GM19351 (cell line): Measurements from ENCODE around the gene UGT1A7.
"Not testable (repeated sequence)": the region's sequence is repeated elsewhere in the genome, so short reads cannot be mapped to it uniquely, and the experiment has no call there.

Source experiments
- ATAC-seq: cut with Tn5 transposase; IDR thresholded peaks from one replicate; pipeline ENCODE4 v1.9.1; 2021; ENCODE audit warnings: mild to moderate bottlenecking, moderate library complexity; ENCODE audit not compliant: unreplicated experiment

UGT1A7 gene

GRCh38 chr2:233681521-233682099 is at the start of gene UGT1A7:
Gene UGT1A7, plus strand, starts transcription at chr2:233681901. Its CDS starts 37 bp downstream, at chr2:233681938.
- no peak for ATAC-seq

GRCh38 chr2:233636306-233636705 is 45.4 kb upstream of the UGT1A7 start, which contains the start of gene UGT1A10:
Gene UGT1A10, plus strand, starts transcription at chr2:233636448. Its CDS starts 75 bp downstream, at chr2:233636523.
- ATAC-seq = not testable (repeated sequence)

GRCh38 chr2:233638836-233639235 is 42.9 kb upstream of the UGT1A7 start:
- no peak for ATAC-seq

- ATAC-seq = no peak
Measured at GRCh38 chr2:233639860-233640259, 41.8 kb upstream of the UGT1A7 start.

GRCh38 chr2:233643128-233643527 is 38.6 kb upstream of the UGT1A7 start:
- ATAC-seq = no peak

GRCh38 chr2:233646033-233646432 is 35.7 kb upstream of the UGT1A7 start:
- not testable (repeated sequence) for ATAC-seq

- ATAC-seq = no peak
Measured at GRCh38 chr2:233650981-233651380, 30.7 kb upstream of the UGT1A7 start.

GRCh38 chr2:233651430-233651829 is 30.3 kb upstream of the UGT1A7 start:
- no peak for ATAC-seq

GRCh38 chr2:233654501-233654900 is 27.2 kb upstream of the UGT1A7 start:
- ATAC-seq = no peak

GRCh38 chr2:233655043-233655442 is 26.7 kb upstream of the UGT1A7 start:
- no peak for ATAC-seq

GRCh38 chr2:233655943-233656342 is 25.8 kb upstream of the UGT1A7 start:
- ATAC-seq = not testable (repeated sequence)

GRCh38 chr2:233656443-233656842 is 25.3 kb upstream of the UGT1A7 start:
- no peak for ATAC-seq

- ATAC-seq = no peak
Measured at GRCh38 chr2:233658610-233659009, 23.1 kb upstream of the UGT1A7 start.

GRCh38 chr2:233663911-233664310 is 17.8 kb upstream of the UGT1A7 start:
- no peak for ATAC-seq

- no peak for ATAC-seq
Measured at GRCh38 chr2:233668605-233669260, 13.0 kb upstream of the UGT1A7 start.

- ATAC-seq = no peak
Measured at GRCh38 chr2:233671290-233672161, 10.2 kb upstream of the UGT1A7 start, which contains the start of gene UGT1A9. Gene UGT1A9, plus strand, starts transcription at chr2:233671898. Its CDS starts 37 bp downstream, at chr2:233671935.

- ATAC-seq = no peak
Measured at GRCh38 chr2:233672886-233673285, 8.8 kb upstream of the UGT1A7 start.

- no peak for ATAC-seq
Measured at GRCh38 chr2:233673896-233674295, 7.8 kb upstream of the UGT1A7 start.

GRCh38 chr2:233674314-233674713 is 7.4 kb upstream of the UGT1A7 start:
- ATAC-seq = no peak

- no peak for ATAC-seq
Measured at GRCh38 chr2:233674995-233675394, 6.7 kb upstream of the UGT1A7 start.

- ATAC-seq = no peak
Measured at GRCh38 chr2:233676046-233676445, 5.7 kb upstream of the UGT1A7 start.
